Measurements from ENCODE around the gene DNM1L. TPM values are rescaled to one million over a fixed set of nuclear protein-coding genes. Genes with fewer than 3 reads are reported as not detected.

Gene DNM1L
- total RNA-seq, 1 donor from 2014 or later: 90.7 TPM

DNA sequence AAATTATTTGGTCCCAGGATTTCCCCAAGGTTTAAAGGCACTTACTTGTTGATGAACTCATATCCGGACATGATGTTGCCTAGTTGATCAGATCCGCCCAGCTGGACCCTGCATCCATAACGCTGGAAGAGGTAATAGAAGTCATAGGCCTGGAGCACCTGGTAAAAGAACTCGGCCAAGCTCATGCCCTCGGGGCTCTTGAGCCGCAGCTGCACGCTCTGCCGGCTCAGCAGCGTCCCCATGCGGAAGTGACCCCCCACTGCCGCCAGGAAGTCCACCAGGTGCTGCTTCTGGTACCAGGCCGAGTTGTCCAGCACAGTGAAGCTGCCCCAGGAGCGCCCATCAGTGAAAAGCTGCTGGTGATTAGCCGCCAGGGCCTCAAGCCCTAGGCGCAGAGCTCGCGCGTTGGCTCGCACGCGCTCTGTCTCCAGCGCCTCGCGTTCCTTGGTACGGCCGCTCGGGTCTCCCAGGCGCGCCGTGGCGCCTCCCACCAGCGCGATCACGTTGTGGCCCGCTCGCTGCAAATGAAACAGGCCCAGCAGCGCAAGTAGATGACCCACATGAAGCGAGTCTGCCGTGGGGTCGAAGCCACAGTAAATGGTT lies 76.1 kb downstream of the DNM1L start:
- H3K4me1 Mint-ChIP-seq: peaks cover 23% of the 10 kb centered on the region

DNA sequence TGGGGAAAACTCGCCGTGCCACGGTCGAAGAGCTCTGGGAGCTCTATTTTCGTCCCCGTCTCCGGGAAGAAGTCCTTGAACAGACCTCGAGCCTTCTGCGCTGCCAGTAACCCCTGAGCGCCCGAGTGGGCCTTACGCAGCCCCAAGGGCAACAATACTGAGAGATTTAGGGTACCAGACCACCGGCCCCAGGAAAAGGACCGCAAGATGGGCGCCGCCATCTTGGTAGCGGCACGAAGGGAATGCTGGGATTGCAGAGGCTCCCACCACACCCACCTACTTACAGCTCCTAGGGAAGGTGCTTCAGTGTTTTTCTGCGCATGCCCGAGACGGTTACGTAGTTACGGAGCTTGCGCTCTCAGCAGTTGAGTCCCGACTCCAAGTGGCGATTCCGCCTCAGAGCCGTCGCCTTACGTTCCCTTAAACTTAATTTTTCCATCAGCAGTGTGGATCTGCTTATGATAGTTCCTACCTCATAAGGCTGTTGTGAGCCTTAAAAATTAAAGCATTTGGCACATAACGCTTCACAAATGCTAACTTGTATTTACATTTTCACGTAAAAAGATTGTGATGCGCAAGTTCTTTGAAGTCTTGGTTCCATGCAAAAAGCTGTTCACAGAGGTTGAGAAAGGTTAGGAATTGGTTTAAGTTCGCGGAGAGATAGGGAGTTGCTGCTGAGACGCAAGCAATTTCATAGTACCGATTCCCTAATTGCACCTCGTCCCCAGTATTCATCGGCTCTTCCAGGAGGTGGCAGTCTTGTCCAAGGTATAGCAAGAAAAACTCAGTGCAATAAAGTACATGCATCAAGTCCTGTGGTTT lies 76.8 kb downstream of the DNM1L start, which contains the start of gene YARS2:
Gene YARS2 (minus strand): TSS at position 244 of the 822 bp plus-strand sequence. CDS start 23 bp downstream, at position 221.
- H3K9me3 Mint-ChIP-seq: no peaks in the 10 kb centered on the region
- intact Hi-C loops (cut with micrococcal nuclease): loop anchor here (1.0 to 2.0 kb wide), 10 partner anchors 77 to 1462 kb away; partner anchors contain the start of genes ALG10, DNM1L, ETFBKMT and RESF1
- H3K27ac Mint-ChIP-seq: peak within 1 kb of the TSS; percentile 93
- H3K36me3 Mint-ChIP-seq (ENCODE audit: low read depth): peaks cover 25% of the 10 kb centered on the region
- H3K4me1 Mint-ChIP-seq: peaks cover 23% of the 10 kb centered on the region
- H3K27me3 Mint-ChIP-seq: no peaks in the 10 kb centered on the region
- peak; percentile 96 for DNase-seq
- peak within 1 kb of the TSS; percentile 93 for H3K4me3 Mint-ChIP-seq

More for the DNA sequence above, 76.1 kb downstream of the DNM1L start:
- intact Hi-C loops (cut with micrococcal nuclease): loop anchor here (1.0 to 2.0 kb wide), 8 partner anchors 76 to 1434 kb away; partner anchors contain the start of genes ALG10, DNM1L, ETFBKMT and RESF1
- no peaks in the 10 kb centered on the region for H3K27me3 Mint-ChIP-seq
- peaks cover 30% of the 10 kb centered on the region for H3K36me3 Mint-ChIP-seq (ENCODE audit: low read depth)
- peak overlapping the region; percentile 93 for H3K27ac Mint-ChIP-seq
- no peaks in the 10 kb centered on the region for H3K9me3 Mint-ChIP-seq
- peak overlapping the region; percentile 93 for H3K4me3 Mint-ChIP-seq
- DNase-seq: peak; percentile 92

DNA sequence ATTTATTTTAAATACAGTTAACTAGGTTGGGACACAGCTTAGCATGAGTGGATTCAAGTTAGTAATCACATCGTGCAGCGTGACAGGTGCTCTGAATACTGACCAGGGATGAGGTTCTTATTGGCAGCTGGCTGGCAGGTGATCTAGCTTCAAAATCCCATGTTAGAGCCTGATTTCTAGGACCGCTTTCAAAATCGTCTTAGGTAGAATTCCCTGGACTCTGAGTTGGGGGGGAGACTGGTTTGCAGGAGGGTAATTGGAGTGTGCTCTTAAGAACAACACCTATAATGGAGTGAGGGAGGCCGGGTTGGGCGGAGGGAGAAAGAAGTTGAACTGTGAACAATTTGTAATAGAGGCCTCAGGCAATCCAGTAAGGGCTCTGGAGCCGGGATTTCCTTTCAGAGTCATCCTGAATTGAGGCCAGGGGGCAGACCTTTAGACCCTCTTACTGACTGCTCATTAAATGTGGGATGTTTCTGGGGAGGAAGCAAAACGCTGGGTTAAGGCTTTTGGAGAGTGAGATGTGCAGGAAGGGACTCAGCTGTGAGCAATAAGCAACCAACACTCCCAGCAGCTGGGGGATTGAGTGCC lies 77.5 kb downstream of the DNM1L start:
- no peak for DNase-seq
- Mint-ChIP-seq H3K4me3 (peak overlapping the region; percentile 93), H3K36me3 (ENCODE audit: low read depth) (peaks cover 20% of the 10 kb centered on the region), H3K9me3 (no peaks in the 10 kb centered on the region), H3K27me3 (no peaks in the 10 kb centered on the region), H3K27ac (peak overlapping the region; percentile 93), H3K4me1 (peaks cover 23% of the 10 kb centered on the region)
- intact Hi-C loops (cut with micrococcal nuclease): loop anchor here (1.0 kb wide), 2 partner anchors 163 to 1462 kb away; no protein-coding TSS in a partner anchor

DNA sequence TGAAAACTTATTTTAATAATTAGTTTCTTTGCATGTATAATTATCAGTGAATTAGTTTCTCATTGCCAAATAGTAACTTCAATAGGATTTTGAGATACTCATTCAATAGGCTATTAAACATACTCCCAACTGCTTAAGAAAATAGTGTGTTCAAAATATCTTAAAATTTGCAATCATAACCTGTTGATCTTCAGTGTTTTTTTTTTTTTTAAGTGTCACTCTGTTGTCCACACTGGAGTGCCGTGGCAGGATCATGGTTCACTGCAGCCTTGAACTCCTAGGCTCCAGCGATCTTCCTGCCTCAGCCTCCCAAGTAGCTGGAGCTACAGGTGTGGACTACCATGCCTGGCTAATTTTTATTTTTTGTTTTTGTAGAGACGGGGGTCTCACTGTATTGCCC lies 78.1 kb downstream of the DNM1L start:
- intact Hi-C loops (cut with micrococcal nuclease): no loop called here
- H3K9me3 Mint-ChIP-seq: no peaks in the 10 kb centered on the region
- peaks cover 23% of the 10 kb centered on the region for H3K4me1 Mint-ChIP-seq
- no peak for DNase-seq
- H3K27ac Mint-ChIP-seq: no peak overlapping the region
- peaks cover 16% of the 10 kb centered on the region for H3K36me3 Mint-ChIP-seq (ENCODE audit: low read depth)
- no peaks in the 10 kb centered on the region for H3K27me3 Mint-ChIP-seq
- H3K4me3 Mint-ChIP-seq: no peak overlapping the region

DNA sequence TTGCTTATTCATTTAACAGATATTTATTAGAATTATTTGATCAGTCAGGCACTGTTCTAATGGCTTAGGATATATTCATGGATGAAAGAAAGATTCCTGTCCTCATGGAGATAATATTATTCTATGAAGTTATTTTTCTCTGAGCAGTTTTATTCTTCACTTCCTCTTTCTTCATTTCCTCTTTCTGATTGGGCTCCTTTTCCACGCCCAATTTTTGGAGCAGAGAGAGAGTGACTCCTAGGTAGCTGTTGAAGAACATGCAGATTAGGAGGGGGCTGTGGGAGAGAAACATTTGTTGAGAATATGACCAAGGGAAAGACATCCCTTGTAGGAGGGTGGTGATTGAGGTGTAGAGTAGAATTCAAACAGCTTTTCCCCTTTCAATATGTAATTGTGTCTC lies 82.6 kb downstream of the DNM1L start:
- no peaks in the 10 kb centered on the region for H3K36me3 Mint-ChIP-seq (ENCODE audit: low read depth)
- H3K27me3 Mint-ChIP-seq: no peaks in the 10 kb centered on the region
- DNase-seq: no peak
- H3K4me1 Mint-ChIP-seq: peaks cover under 1% of the 10 kb centered on the region
- intact Hi-C loops (cut with micrococcal nuclease): no loop called here
- no peak overlapping the region for H3K4me3 Mint-ChIP-seq
- no peak overlapping the region for H3K27ac Mint-ChIP-seq
- H3K9me3 Mint-ChIP-seq: no peaks in the 10 kb centered on the region

DNA sequence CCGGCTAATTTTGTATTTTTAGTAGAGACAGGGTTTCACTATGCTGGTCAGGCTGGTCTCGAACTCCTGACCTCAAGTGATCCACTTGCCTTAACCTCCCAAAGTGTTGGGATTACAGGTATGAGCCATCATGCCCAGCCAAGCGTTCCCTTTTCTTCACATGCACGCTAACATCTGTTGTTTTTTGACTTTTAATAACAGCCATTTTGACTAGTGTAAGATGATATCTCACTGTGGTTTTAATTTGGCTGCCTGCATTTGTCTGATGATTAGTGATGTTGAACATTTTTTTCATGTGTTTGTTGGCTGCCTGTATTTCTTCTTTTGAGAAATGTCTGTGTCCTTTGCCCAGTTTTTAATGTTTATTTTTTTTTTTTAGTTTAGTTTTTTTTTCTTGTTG lies 86.8 kb downstream of the DNM1L start:
- H3K36me3 Mint-ChIP-seq (ENCODE audit: low read depth): no peaks in the 10 kb centered on the region
- no peaks in the 10 kb centered on the region for H3K4me1 Mint-ChIP-seq
- no peak overlapping the region for H3K4me3 Mint-ChIP-seq
- H3K27me3 Mint-ChIP-seq: peaks cover 9% of the 10 kb centered on the region
- no peak overlapping the region for H3K27ac Mint-ChIP-seq
- DNase-seq: no peak
- no peaks in the 10 kb centered on the region for H3K9me3 Mint-ChIP-seq
- intact Hi-C loops (cut with micrococcal nuclease): no loop called here

DNA sequence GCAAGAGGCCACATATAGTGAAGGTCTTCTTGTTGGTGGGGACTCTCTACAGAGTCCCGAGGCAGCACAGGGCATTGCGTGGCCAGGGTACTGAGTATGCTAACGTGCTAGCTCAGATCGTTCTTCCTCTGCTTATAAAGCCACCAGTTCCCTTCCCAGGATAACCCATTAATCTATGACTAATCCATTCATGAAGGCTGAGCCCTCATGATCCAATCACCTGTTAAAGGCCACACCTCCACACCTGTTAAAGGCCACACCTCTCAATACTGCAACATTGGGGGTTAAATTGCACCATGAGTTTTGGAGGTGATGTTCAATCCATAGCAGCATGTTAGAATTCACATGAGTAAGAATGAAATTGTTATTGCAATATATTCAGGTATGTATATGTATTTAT lies 89.4 kb downstream of the DNM1L start:
- no peak overlapping the region for H3K4me3 Mint-ChIP-seq
- DNase-seq: no peak
- no peaks in the 10 kb centered on the region for H3K4me1 Mint-ChIP-seq
- no peak overlapping the region for H3K27ac Mint-ChIP-seq
- H3K27me3 Mint-ChIP-seq: peaks cover 10% of the 10 kb centered on the region
- H3K36me3 Mint-ChIP-seq (ENCODE audit: low read depth): no peaks in the 10 kb centered on the region
- intact Hi-C loops (cut with micrococcal nuclease): no loop called here
- H3K9me3 Mint-ChIP-seq: no peaks in the 10 kb centered on the region

DNA sequence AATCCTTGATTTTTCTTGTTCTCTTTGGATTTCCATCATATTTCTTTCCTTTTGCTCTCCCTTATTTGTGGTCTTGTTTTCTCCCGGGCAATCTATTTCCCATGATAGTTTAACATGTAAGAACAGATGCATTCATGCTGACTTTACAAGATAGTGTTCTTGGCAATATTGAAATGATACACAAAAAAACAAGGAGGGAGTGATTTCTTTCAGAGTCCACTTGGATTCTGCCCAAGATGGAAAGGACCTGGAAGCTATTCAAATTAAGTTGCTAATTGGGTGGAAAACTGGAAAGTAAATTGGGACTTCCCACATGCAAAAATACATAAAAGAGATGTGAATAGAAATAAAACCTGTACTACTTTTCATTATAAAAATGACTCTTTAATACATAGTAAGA lies 91.0 kb downstream of the DNM1L start:
- no peaks in the 10 kb centered on the region for H3K4me1 Mint-ChIP-seq
- H3K27me3 Mint-ChIP-seq: peaks cover 10% of the 10 kb centered on the region
- DNase-seq: no peak
- no peaks in the 10 kb centered on the region for H3K9me3 Mint-ChIP-seq
- H3K36me3 Mint-ChIP-seq (ENCODE audit: low read depth): no peaks in the 10 kb centered on the region
- no peak overlapping the region for H3K4me3 Mint-ChIP-seq
- no peak overlapping the region for H3K27ac Mint-ChIP-seq
- intact Hi-C loops (cut with micrococcal nuclease): no loop called here

DNA sequence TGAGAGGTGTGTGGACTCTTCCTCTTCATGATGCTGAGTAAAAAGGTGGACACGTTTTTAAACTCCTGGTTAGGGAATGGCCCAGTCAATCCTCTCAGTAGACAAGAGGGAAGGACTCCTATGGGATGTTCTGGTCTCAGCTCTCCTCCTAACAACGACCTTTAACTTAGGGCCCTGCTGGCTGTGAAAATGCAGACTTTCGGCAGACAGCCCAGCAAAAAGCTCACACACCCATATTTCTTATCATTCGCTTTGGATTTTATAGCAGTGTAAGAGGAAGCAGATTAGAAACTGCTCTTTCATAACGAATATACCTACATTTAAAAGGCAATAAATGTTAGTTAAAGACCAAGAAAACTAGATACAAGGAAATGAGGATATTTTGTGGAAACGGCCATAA lies 94.6 kb downstream of the DNM1L start:
- H3K9me3 Mint-ChIP-seq: no peaks in the 10 kb centered on the region

DNA sequence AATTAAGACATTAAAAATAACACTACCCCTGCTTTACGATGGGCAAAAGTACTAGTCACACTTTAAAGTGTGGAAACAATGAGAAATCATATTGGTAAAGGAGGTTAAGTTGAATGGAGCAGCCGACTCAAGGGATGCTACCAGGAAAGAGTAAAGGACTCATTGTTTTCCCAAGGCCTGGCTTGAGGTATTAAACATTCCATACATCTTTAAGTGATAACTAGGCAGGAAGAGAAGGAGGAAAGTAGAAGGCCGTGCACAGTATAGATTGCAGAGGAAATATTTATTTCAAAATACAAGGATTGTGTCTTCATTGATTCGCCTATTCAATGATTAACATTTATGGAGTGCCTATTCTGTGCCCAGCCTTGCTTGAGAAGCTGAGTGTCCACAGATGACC lies 97.2 kb downstream of the DNM1L start:
- Mint-ChIP-seq H3K27ac (no peak overlapping the region), H3K9me3 (no peaks in the 10 kb centered on the region), H3K27me3 (peaks cover 2% of the 10 kb centered on the region), H3K4me1 (no peaks in the 10 kb centered on the region), H3K4me3 (no peak overlapping the region), H3K36me3 (ENCODE audit: low read depth) (no peaks in the 10 kb centered on the region)
- DNase-seq: no peak
- intact Hi-C loops (cut with micrococcal nuclease): no loop called here

More for the DNA sequence above, 94.6 kb downstream of the DNM1L start:
- H3K27me3 Mint-ChIP-seq: peaks cover 8% of the 10 kb centered on the region
- no peaks in the 10 kb centered on the region for H3K4me1 Mint-ChIP-seq
- intact Hi-C loops (cut with micrococcal nuclease): no loop called here
- H3K36me3 Mint-ChIP-seq (ENCODE audit: low read depth): no peaks in the 10 kb centered on the region
- no peak overlapping the region for H3K4me3 Mint-ChIP-seq
- no peak overlapping the region for H3K27ac Mint-ChIP-seq
- DNase-seq: no peak

DNA sequence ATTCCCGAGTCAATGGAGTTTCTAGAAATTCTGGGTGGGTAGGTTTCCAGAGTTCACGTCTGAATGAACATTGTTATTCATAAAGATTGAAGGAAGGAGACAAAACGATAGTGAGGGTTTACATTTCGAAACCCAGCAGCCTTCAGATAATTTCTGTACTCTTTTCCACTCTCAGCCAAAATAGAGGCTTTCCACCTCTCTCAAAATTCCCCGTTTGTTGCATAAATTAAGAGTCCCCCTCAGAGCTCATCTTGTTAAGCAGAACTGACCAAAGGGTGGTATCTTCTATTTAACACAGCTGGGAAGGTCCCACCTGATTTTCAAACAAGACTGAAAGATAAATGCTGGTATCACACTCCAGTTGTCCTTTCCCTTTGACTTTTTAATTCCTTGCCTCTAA lies 98.1 kb downstream of the DNM1L start:
- Mint-ChIP-seq H3K9me3 (no peaks in the 10 kb centered on the region), H3K36me3 (ENCODE audit: low read depth) (no peaks in the 10 kb centered on the region), H3K4me1 (no peaks in the 10 kb centered on the region), H3K27ac (no peak overlapping the region), H3K4me3 (no peak overlapping the region), H3K27me3 (no peaks in the 10 kb centered on the region)
- no peak for DNase-seq
- intact Hi-C loops (cut with micrococcal nuclease): no loop called here

DNA sequence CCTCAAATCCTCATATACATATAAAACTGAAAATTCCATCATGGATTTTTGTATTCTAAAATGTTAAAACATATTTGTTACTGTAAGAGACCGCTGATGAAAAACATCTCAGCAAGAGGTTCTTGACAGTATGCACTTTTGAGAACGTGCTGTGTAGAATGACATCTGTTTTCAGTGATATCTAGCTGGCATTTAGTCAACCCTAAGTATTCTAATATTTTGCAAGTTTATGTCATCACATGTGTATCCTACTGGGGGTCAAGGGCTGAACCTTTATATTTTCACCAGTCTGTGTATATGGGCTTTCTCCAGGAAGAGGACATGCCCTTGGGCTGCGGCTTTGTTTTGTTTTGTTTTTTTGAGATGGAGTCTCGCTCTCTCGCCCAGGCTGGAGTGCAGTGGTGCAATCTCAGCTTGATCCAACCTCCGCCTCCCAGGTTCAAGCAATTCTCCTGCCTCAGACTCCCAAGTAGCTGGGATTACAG lies 98.6 kb downstream of the DNM1L start:
- Mint-ChIP-seq H3K27me3 (no peaks in the 10 kb centered on the region), H3K4me3 (no peak overlapping the region), H3K36me3 (ENCODE audit: low read depth) (no peaks in the 10 kb centered on the region), H3K9me3 (no peaks in the 10 kb centered on the region), H3K27ac (no peak overlapping the region), H3K4me1 (no peaks in the 10 kb centered on the region)
- DNase-seq: no peak
- intact Hi-C loops (cut with micrococcal nuclease): no loop called here

DNA sequence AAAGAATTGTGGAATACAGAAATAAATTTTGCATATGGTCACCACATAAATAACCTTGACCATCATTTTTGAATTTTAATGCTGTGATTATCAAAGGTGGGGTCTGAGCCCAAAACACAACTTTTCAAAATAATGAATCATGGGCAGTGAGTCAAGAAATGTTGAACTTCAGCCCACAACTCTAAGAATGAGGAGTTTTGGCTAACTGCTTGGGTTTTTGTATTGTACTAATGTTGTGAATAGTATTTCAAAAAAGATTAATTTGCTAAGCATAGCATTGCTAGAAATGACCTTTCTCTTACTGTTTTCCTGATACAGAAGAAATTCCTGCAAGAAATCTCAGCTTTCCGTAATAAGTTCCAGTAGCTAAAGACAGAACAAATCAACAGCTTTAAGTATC lies 101.0 kb downstream of the DNM1L start:
- H3K36me3 Mint-ChIP-seq (ENCODE audit: low read depth): no peaks in the 10 kb centered on the region
- H3K27ac Mint-ChIP-seq: no peak overlapping the region
- DNase-seq: no peak
- H3K27me3 Mint-ChIP-seq: no peaks in the 10 kb centered on the region
- no peaks in the 10 kb centered on the region for H3K4me1 Mint-ChIP-seq
- H3K4me3 Mint-ChIP-seq: no peak overlapping the region
- H3K9me3 Mint-ChIP-seq: no peaks in the 10 kb centered on the region
- intact Hi-C loops (cut with micrococcal nuclease): no loop called here

DNA sequence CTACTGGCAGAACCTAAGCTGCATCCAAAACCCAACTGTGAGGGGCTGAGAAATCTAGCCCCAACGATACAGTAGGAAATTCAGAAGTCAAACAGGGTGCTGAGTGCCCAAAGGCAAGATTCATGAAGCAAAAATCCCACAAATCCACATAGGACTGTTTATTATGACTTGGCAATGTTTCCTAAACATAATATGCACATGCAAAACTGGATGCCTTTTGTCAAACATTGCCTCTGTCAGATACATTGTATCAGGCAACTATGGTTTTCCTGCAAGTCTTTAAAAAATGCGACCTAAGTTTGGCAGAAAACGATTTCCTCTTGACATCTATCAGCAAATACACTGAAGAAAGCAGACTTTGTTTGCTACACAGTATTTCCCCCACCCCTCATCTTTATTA lies 103.9 kb downstream of the DNM1L start:
- no peak overlapping the region for H3K4me3 Mint-ChIP-seq
- H3K9me3 Mint-ChIP-seq: no peaks in the 10 kb centered on the region
- intact Hi-C loops (cut with micrococcal nuclease): no loop called here
- no peaks in the 10 kb centered on the region for H3K27me3 Mint-ChIP-seq
- H3K36me3 Mint-ChIP-seq (ENCODE audit: low read depth): no peaks in the 10 kb centered on the region
- DNase-seq: no peak
- H3K4me1 Mint-ChIP-seq: no peaks in the 10 kb centered on the region
- no peak overlapping the region for H3K27ac Mint-ChIP-seq

Measured in activated CD4-positive, alpha-beta T cell treated with anti-CD3 and anti-CD28 coated beads, Interleukin-2, amount 10 ng/mL, durations not matched to agents 24 days and 14 days (primary cell).